Liver (tissue), 9 donors: ENCODE measurements around the gene ACTL9. TPM values are rescaled to one million over a fixed set of nuclear protein-coding genes. Genes with fewer than 3 reads are reported as not detected.

ENCODE experiments used
- DNase-seq: peaks from one replicate; pipeline ENCODE4 v3.0.0-alpha.2; 2017; ENCODE audit warnings: low spot score
- H3K27ac ChIP-seq, 2 donors: one replicate each; pipeline ENCODE4 v1.7.0; 2013; ENCODE audit warnings: inconsistent platforms in 2 of 2, low read length in 2 of 2, control low read depth in 1 of 2, low read depth in 1 of 2, mild to moderate bottlenecking in 1 of 2
- H3K27me3 ChIP-seq, 4 donors: one replicate each; pipeline versions ENCODE4 v1.6.1 to v1.7.0; 2013; ENCODE audit warnings: low read length in 3 of 4, inconsistent platforms in 1 of 4, mild to moderate bottlenecking in 1 of 4, moderate library complexity in 1 of 4; ENCODE audit not compliant: control insufficient read depth in 4 of 4, insufficient read depth in 4 of 4
- H3K36me3 ChIP-seq, 4 donors: one replicate each; pipeline versions ENCODE4 v1.6.1 to v1.7.0; 2013; ENCODE audit warnings: low read length in 3 of 4, mild to moderate bottlenecking in 3 of 4, low read depth in 1 of 4, moderate library complexity in 1 of 4; ENCODE audit not compliant: control insufficient read depth in 4 of 4, insufficient read depth in 3 of 4
- H3K4me1 ChIP-seq, 4 donors: one replicate each; pipeline versions ENCODE4 v1.6.1 to v1.7.0; 2013; ENCODE audit warnings: low read length in 3 of 4, mild to moderate bottlenecking in 3 of 4, moderate library complexity in 1 of 4; ENCODE audit not compliant: control insufficient read depth in 4 of 4, insufficient read depth in 4 of 4
- H3K4me3 ChIP-seq, 3 donors: one replicate each; pipeline versions ENCODE4 v1.6.1 to v1.7.0; 2013; ENCODE audit warnings: low read length in 3 of 3, control low read depth in 1 of 3, low read depth in 1 of 3, mild to moderate bottlenecking in 1 of 3
- H3K9ac ChIP-seq, 2 donors: one replicate each; pipeline ENCODE4 v1.7.0; 2013; ENCODE audit warnings: low read length in 2 of 2, mild to moderate bottlenecking in 2 of 2, moderate library complexity in 2 of 2, control low read depth in 1 of 2, low read depth in 1 of 2
- H3K9me3 ChIP-seq, 4 donors: one replicate each; pipeline versions ENCODE4 v1.6.1 to v1.7.0; 2013; ENCODE audit warnings: low read length in 3 of 4; ENCODE audit not compliant: control insufficient read depth in 4 of 4
- ATF3 ChIP-seq: IDR thresholded peaks from 2 replicates; pipeline ENCODE4 v1.6.1; 2016; ENCODE audit warnings: antibody characterized with exemption
- CTCF ChIP-seq: fragments of 150-350 bp; IDR thresholded peaks from 2 replicates; pipeline ENCODE4 v1.5.1; 2017; ENCODE audit warnings: improper control_type of control experiment, low read depth, low read length; ENCODE audit not compliant: missing input control
- EGR1 ChIP-seq, 2 donors: IDR thresholded peaks; 2 replicates each; pipeline ENCODE4 v1.6.1; 2016 to 2018; ENCODE audit warnings: antibody characterized with exemption in 2 of 2, low read depth in 2 of 2
- FOXA1 ChIP-seq: IDR thresholded peaks from 2 replicates; pipeline ENCODE4 v1.6.1; 2016; ENCODE audit warnings: antibody characterized with exemption
- FOXA2 ChIP-seq: IDR thresholded peaks from 2 replicates; pipeline ENCODE4 v1.6.1; 2016; ENCODE audit warnings: antibody characterized with exemption
- GABPA ChIP-seq, 2 donors: IDR thresholded peaks in 1 of 2; conservative IDR thresholded peaks in 1 of 2; 2 replicates each; pipeline ENCODE4 v1.6.1; 2016; ENCODE audit warnings: antibody characterized with exemption in 2 of 2, mild to moderate bottlenecking in 1 of 2, moderate library complexity in 1 of 2
- HNF4G ChIP-seq: IDR thresholded peaks from 2 replicates; pipeline ENCODE4 v1.6.1; 2016; ENCODE audit warnings: antibody characterized with exemption
- JUND ChIP-seq, 2 donors: IDR thresholded peaks; 2 replicates each; pipeline ENCODE4 v1.6.1; 2016; ENCODE audit warnings: antibody characterized with exemption in 2 of 2
- REST ChIP-seq: IDR thresholded peaks from 2 replicates; pipeline ENCODE4 v1.6.1; 2016; ENCODE audit warnings: antibody characterized with exemption, mild to moderate bottlenecking
- RXRA ChIP-seq, 2 donors: IDR thresholded peaks; 2 replicates each; pipeline ENCODE4 v1.6.1; 2017 to 2018; ENCODE audit warnings: antibody characterized with exemption in 2 of 2, mild to moderate bottlenecking in 1 of 2
- SP1 ChIP-seq: IDR thresholded peaks from 2 replicates; pipeline ENCODE4 v1.6.1; 2018; ENCODE audit warnings: antibody characterized with exemption, mild to moderate bottlenecking
- TAF1 ChIP-seq: conservative IDR thresholded peaks from 2 replicates; pipeline ENCODE4 v1.6.1; 2016; ENCODE audit warnings: antibody characterized with exemption, mild to moderate bottlenecking
- YY1 ChIP-seq: IDR thresholded peaks from 2 replicates; pipeline ENCODE4 v1.6.1; 2016; ENCODE audit warnings: antibody characterized with exemption, mild to moderate bottlenecking
- WGBS: extraction: QIAGEN DNeasy Blood & Tissue Kit; methylation state at CpG from one replicate; pipeline ENCODE4 v1.1.7; 2013; 5-methylcytosine and 5-hydroxymethylcytosine counted together
- polyA plus RNA-seq, 2 donors: library from polyadenylated mRNA; stranded (reverse) in 1 of 2; unstranded in 1 of 2; fragments of 200-250 nt in 1 of 2; fragments of >200 nt in 1 of 2; fragmentation: Nextera tagmentation in 1 of 2; extraction: Ambion mirVana in 1 of 2; gene quantifications; one replicate each; pipeline versions ENCODE4 v1.2.1 to v1.2.3, GENCODE V29; 2013 to 2015
- total RNA-seq, 2 donors: library from RNA; depleted of rRNA; stranded (reverse); fragments of >200 nt; gene quantifications; one replicate each; pipeline ENCODE4 v1.2.3, GENCODE V29; 2014
- TF ChIP-seq, protein P1 (sequence below): IDR thresholded peaks from 2 replicates; pipeline ENCODE4 v1.6.1; 2016; ENCODE audit warnings: antibody characterized with exemption
- TF ChIP-seq, protein P2 (sequence below): IDR thresholded peaks from 2 replicates; pipeline ENCODE4 v1.6.1; 2016; ENCODE audit warnings: antibody characterized with exemption
- donor health status: healthy.
- donor health status: healthy.
- donor health status: healthy.
- donor health status: healthy.
- donor health status: healthy.

ACTL9 gene
- total and polyA plus RNA-seq, 4 donors = not detected

- TF ChIP-seq, protein P1, sequence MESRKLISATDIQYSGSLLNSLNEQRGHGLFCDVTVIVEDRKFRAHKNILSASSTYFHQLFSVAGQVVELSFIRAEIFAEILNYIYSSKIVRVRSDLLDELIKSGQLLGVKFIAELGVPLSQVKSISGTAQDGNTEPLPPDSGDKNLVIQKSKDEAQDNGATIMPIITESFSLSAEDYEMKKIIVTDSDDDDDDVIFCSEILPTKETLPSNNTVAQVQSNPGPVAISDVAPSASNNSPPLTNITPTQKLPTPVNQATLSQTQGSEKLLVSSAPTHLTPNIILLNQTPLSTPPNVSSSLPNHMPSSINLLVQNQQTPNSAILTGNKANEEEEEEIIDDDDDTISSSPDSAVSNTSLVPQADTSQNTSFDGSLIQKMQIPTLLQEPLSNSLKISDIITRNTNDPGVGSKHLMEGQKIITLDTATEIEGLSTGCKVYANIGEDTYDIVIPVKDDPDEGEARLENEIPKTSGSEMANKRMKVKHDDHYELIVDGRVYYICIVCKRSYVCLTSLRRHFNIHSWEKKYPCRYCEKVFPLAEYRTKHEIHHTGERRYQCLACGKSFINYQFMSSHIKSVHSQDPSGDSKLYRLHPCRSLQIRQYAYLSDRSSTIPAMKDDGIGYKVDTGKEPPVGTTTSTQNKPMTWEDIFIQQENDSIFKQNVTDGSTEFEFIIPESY = no peak
- no peak for TF ChIP-seq REST
- TF ChIP-seq EGR1 (IDR thresholded peaks at IDR 0.05; ENCODE audit: low read depth in 2 of 2) = no peak
- TF ChIP-seq, protein P2, sequence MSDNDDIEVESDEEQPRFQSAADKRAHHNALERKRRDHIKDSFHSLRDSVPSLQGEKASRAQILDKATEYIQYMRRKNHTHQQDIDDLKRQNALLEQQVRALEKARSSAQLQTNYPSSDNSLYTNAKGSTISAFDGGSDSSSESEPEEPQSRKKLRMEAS = no peak
- TF ChIP-seq SP1 = no peak
- TF ChIP-seq JUND (IDR thresholded peaks at IDR 0.05) = no peak
These were observed 7.6 kb downstream of the ACTL9 start (continued) for GRCh38 chr19:8690753-8691539.

DNA sequence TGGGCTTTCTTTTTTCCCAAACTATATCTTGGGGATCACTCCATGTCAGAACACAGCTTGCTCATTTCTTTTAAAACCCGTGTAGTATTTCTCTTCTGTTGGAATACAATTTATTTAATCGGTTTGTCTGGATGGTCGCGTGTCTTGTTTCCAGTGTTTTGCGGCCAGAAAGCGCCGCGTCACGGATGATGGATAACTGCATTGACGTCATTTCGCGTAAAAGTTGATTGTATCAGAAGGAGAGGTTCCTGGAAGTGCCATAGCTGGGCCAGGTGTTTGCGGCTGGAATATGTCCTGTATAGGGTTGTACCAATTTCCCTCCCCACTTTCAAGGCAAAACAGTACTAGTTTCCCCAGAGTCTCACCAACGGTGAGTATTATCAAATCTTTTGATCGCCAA is 9.7 kb downstream of the ACTL9 start:
- Histone ChIP-seq H3K27ac (no peak overlapping the region), H3K4me3 (no peak overlapping the region), H3K36me3 (no peaks in the 10 kb centered on the region), H3K4me1 (no peaks in the 10 kb centered on the region), H3K9ac (no peak overlapping the region), H3K27me3 (peaks cover 0 to 4% (median 1%) of the 10 kb centered on the region in 4 donors), H3K9me3 (no peaks in the 10 kb centered on the region)
- TF ChIP-seq ATF3 (no peak), EGR1 (IDR thresholded peaks at IDR 0.05; ENCODE audit: low read depth in 2 of 2) (no peak), RXRA (IDR thresholded peaks at IDR 0.05) (no peak)
- 90% methylated on average over 15 of the region's 15 CpGs for WGBS
- DNase-seq = no peak

DNA sequence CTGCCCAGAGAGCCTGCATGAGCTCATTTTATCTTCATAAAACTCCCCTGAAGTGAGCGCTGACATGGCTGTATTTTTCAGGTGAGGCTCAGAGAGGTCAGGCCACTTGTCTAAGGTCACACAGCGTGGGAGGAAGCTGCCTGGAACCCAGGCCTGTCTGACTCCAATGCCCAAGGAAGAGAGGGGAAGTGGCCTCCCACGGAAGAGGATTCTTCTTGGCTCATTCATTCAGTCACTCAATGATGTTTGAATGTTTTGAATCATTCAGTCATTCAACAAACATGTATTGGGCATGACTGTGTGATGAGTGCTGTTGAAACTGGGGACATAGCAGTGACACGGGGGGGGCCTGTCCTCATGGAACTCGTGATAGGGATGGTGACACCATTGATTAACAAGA is 12.0 kb downstream of the ACTL9 start:
- 48% methylated on average over 5 of the region's 5 CpGs for WGBS
- Histone ChIP-seq H3K9ac (no peak overlapping the region), H3K4me1 (no peaks in the 10 kb centered on the region), H3K36me3 (no peaks in the 10 kb centered on the region), H3K27ac (no peak overlapping the region), H3K9me3 (no peaks in the 10 kb centered on the region), H3K4me3 (no peak overlapping the region), H3K27me3 (peaks cover 0 to 4% (median 0%) of the 10 kb centered on the region in 4 donors)
- no peak for DNase-seq
- TF ChIP-seq GABPA (IDR thresholded peaks at IDR 0.05 in 1 of 2, conservative IDR thresholded peaks at IDR 0.05 in 1 of 2) (no peak), JUND (IDR thresholded peaks at IDR 0.05) (no peak), FOXA2 (no peak), EGR1 (IDR thresholded peaks at IDR 0.05; ENCODE audit: low read depth in 2 of 2) (no peak), YY1 (no peak), CTCF (no peak), FOXA1 (no peak), HNF4G (no peak), TAF1 (no peak), RXRA (IDR thresholded peaks at IDR 0.05) (no peak), REST (no peak)
